Endothelial cell of umbilical vein (primary cell): Measurements from ENCODE around the gene RAD18.

ENCODE experiments used
- CTCF ChIP-seq, 2 donors: IDR thresholded peaks; 1 replicate in 1 of 2; 2 replicates in 1 of 2; pipeline ENCODE4 v1.5.1; 2011; ENCODE audit warnings: low read length in 2 of 2, mild to moderate bottlenecking in 2 of 2, moderate library complexity in 2 of 2, control low read depth in 1 of 2, inconsistent platforms in 1 of 2, low read depth in 1 of 2; ENCODE audit not compliant: insufficient read depth in 1 of 2; ENCODE audit errors: extremely low read depth in 1 of 2
- EZH2 ChIP-seq: IDR thresholded peaks from 2 replicates; pipeline ENCODE4 v1.6.1; 2012; ENCODE audit warnings: borderline replicate concordance, low read depth, mild to moderate bottlenecking, moderate library complexity, low read length, inconsistent platforms; ENCODE audit not compliant: severe bottlenecking
- FOS ChIP-seq: IDR thresholded peaks from 2 replicates; pipeline ENCODE4 v1.6.1; 2011; ENCODE audit warnings: mild to moderate bottlenecking, low read length, moderate library complexity, borderline replicate concordance; ENCODE audit not compliant: insufficient read depth
- JUN ChIP-seq: IDR thresholded peaks from 2 replicates; pipeline ENCODE4 v1.6.1; 2011; ENCODE audit warnings: borderline replicate concordance, low read depth; ENCODE audit not compliant: insufficient read length, insufficient read depth
- MAX ChIP-seq: IDR thresholded peaks from 2 replicates; pipeline ENCODE4 v1.6.1; 2011; ENCODE audit not compliant: insufficient read depth, insufficient read length
- MYC ChIP-seq: IDR thresholded peaks from one replicate; pipeline ENCODE4 v1.6.1; 2011; ENCODE audit warnings: mild to moderate bottlenecking, low read depth, low read length
- POLR2A ChIP-seq: IDR thresholded peaks from 2 replicates; pipeline ENCODE4 v1.6.1; 2012; ENCODE audit warnings: low read depth, mild to moderate bottlenecking, control low read depth, low read length

GRCh38 chr3:8952130-8952529 is 11.1 kb downstream of the RAD18 start:
- TF ChIP-seq CTCF (IDR thresholded peaks at IDR 0.05; ENCODE audit: extremely low read depth in 1 of 2, insufficient read depth in 1 of 2, low read depth in 1 of 2, low read length in 2 of 2) (no peak), MAX (no peak), POLR2A (no peak), EZH2 (no peak), MYC (no peak), JUN (no peak), FOS (no peak)
